Endometrial microvascular endothelial cells (primary cell): ENCODE measurements around the gene SNX15. TPM values are rescaled to one million over a fixed set of nuclear protein-coding genes. Genes with fewer than 3 reads are reported as not detected.

Source experiments
- in situ Hi-C: cut with HindIII; loops from 2 replicates; pipeline ENCODE4 v1.10.0; 2017; ENCODE audit warnings: low sequenced_read_pairs, low pct_unique_long_range_greater_than_20kb; ENCODE audit errors: inconsistent ontology term
- total RNA-seq: library from RNA; depleted of rRNA; stranded (reverse); fragments of >200 nt; gene quantifications from one replicate; pipeline ENCODE4 v1.2.3, GENCODE V29; 2015; ENCODE audit errors: inconsistent ontology term

SNX15 gene
- total RNA-seq, 1 donor from 2014 or later, result 17.7 TPM

- in situ Hi-C loops, result no loop called here
Observed at GRCh38 chr11:65047581-65048422, 20.6 kb downstream of the SNX15 start.

GRCh38 chr11:65051398-65051858, 24.2 kb downstream of the SNX15 start:
- in situ Hi-C loops, result no loop called here

GRCh38 chr11:65053827-65054508, 26.7 kb downstream of the SNX15 start:
- in situ Hi-C loops, result no loop called here

GRCh38 chr11:65055538-65055937, 28.3 kb downstream of the SNX15 start:
- in situ Hi-C loops, result no loop called here

GRCh38 chr11:65056999-65057398, 29.8 kb downstream of the SNX15 start:
- in situ Hi-C loops, result no loop called here

- in situ Hi-C loops, result no loop called here
Observed at GRCh38 chr11:65057526-65057925, 30.3 kb downstream of the SNX15 start.

- in situ Hi-C loops, result no loop called here
Observed at GRCh38 chr11:65058012-65058411, 30.8 kb downstream of the SNX15 start.

- in situ Hi-C loops, result no loop called here
Observed at GRCh38 chr11:65058419-65059054, 31.3 kb downstream of the SNX15 start, which contains the start of gene NAALADL1. TSS of gene NAALADL1 (minus strand) at chr11:65058553. CDS start at chr11:65058521, 32 bp downstream.

- in situ Hi-C loops, result no loop called here
Observed at GRCh38 chr11:65059523-65059922, 32.3 kb downstream of the SNX15 start.

- in situ Hi-C loops, result no loop called here
Observed at GRCh38 chr11:65059959-65060824, 33.0 kb downstream of the SNX15 start.

GRCh38 chr11:65060913-65061408, 33.7 kb downstream of the SNX15 start:
- in situ Hi-C loops, result no loop called here

- in situ Hi-C loops, result no loop called here
Observed at GRCh38 chr11:65063532-65063931, 36.3 kb downstream of the SNX15 start.

GRCh38 chr11:65064847-65065240, 37.6 kb downstream of the SNX15 start:
- in situ Hi-C loops, result no loop called here

- in situ Hi-C loops, result no loop called here
Observed at GRCh38 chr11:65065851-65066250, 38.6 kb downstream of the SNX15 start.

- in situ Hi-C loops, result no loop called here
Observed at GRCh38 chr11:65066315-65066714, 39.1 kb downstream of the SNX15 start.

GRCh38 chr11:65066805-65067291, 39.6 kb downstream of the SNX15 start:
- in situ Hi-C loops, result no loop called here

GRCh38 chr11:65067446-65067845, 40.2 kb downstream of the SNX15 start:
- in situ Hi-C loops, result no loop called here

- in situ Hi-C loops, result no loop called here
Observed at GRCh38 chr11:65069217-65069616, 42.0 kb downstream of the SNX15 start.
